PC-3 (cell line): ENCODE results near the gene TMEM97.
A peak's percentile ranks its signal among the peaks of the same experiment; 100 is the strongest.

Source experiments
- EZH2 ChIP-seq: fragments of 300-600 bp; sonication (generic); IDR thresholded peaks from one replicate; pipeline ENCODE4 v1.6.1; 2017; ENCODE audit warnings: antibody characterized with exemption, mild to moderate bottlenecking, low read length; ENCODE audit not compliant: unreplicated experiment
- EZH2phosphoT487 ChIP-seq: fragments of 300-600 bp; sonication (generic); IDR thresholded peaks from 2 replicates; pipeline ENCODE4 v1.6.1; 2018; ENCODE audit warnings: mild to moderate bottlenecking, antibody characterized with exemption, low read length, borderline replicate concordance
- TF ChIP-seq, protein P1 (sequence below): fragments of 300-600 bp; sonication (generic); conservative IDR thresholded peaks from 2 replicates; pipeline ENCODE4 v1.5.1; 2017; ENCODE audit warnings: antibody characterized with exemption, low read depth, mild to moderate bottlenecking, low read length

DNA sequence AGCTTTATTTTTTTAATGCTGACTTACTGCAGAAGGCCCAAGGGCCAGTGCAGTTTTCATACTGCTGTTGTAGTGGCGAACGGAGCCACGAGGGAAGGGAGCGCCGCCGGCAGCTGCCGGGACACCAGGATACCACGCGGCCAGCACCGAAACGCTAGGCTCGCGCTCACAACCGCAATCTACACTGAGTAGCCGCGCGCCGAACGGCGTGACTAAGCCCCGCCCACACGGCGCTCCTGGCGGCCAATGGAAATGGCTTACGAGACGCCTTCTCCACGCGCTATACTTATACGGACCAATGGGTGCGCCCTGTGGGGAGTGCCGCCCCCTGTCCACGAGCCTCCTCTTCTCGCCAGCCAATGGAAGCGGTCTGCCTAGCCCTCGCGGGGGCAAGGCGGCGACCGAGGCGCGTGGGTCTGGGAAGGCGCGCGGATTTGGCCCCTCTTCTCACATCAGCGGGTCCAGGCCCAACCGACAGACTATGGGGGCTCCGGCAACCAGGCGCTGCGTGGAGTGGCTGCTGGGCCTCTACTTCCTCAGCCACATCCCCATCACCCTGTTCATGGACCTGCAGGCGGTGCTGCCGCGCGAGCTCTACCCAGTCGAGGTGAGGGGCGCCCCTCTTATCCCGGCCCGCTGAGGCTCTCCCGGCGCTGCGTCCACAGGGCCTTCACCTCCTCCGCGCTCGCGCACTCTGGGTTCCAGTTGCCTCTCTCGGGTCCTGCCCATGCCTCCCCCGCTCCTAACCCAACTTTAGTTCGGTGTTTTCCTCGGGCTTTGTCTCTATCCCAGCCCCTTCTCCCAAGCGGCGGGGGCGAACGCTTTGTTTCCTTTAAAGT is at the start of gene TMEM97:
- TF ChIP-seq, protein P1, sequence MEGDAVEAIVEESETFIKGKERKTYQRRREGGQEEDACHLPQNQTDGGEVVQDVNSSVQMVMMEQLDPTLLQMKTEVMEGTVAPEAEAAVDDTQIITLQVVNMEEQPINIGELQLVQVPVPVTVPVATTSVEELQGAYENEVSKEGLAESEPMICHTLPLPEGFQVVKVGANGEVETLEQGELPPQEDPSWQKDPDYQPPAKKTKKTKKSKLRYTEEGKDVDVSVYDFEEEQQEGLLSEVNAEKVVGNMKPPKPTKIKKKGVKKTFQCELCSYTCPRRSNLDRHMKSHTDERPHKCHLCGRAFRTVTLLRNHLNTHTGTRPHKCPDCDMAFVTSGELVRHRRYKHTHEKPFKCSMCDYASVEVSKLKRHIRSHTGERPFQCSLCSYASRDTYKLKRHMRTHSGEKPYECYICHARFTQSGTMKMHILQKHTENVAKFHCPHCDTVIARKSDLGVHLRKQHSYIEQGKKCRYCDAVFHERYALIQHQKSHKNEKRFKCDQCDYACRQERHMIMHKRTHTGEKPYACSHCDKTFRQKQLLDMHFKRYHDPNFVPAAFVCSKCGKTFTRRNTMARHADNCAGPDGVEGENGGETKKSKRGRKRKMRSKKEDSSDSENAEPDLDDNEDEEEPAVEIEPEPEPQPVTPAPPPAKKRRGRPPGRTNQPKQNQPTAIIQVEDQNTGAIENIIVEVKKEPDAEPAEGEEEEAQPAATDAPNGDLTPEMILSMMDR, result 0 out of 2 replicates have a peak, but pooled peaks have one; percentile 9
- no peak for TF ChIP-seq EZH2phosphoT487
- no peak for TF ChIP-seq EZH2
